ENCODE data around the gene RAB5B. TPM values are rescaled to one million over a fixed set of nuclear protein-coding genes. Genes with fewer than 3 reads are reported as not detected.

The RAB5B gene
- total and polyA plus RNA-seq, 4 donors: 64.5 to 118 (median 91.3) TPM

DNA sequence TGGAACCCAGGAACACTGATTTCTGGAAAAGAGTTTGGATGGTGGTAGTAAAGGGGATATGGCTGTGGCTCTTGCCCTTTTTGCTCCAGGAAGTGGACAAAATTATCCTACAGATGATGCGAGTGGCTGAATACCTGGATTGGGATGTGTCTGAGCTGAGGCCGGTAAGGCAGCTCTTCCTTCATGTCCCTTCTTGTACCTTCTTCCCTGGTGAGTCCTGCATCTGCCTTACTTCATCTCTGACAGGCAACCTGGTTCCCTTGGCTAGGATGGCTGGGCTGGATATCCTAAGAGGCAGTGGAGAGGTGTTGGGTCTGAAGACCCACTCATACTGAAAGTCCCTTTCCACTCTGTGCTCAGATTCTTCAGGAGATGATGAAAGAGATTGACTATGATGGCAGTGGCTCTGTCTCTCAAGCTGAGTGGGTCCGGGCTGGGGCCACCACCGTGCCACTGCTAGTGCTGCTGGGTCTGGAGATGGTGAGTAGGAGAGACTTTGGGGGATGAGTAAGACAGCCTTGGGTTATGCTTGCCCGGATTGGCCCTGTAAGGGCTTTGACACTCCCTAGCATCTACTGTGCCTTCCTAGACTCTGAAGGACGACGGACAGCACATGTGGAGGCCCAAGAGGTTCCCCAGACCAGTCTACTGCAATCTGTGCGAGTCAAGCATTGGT is 34.9 kb upstream of the RAB5B start:
- H3K9me3 ChIP-seq (ENCODE audit: control insufficient read depth in 4 of 4, insufficient read depth in 3 of 4, low read length in 3 of 4): no peaks in the 10 kb centered on the region
- no peak for DNase-seq
- WGBS, 2 donors: 95 to 96% methylated on average over 8 of the region's 8 CpGs
- ATAC-seq (ENCODE audit: insufficient read depth, low FRiP score): no peak
- H3K4me3 ChIP-seq: no peak overlapping the region
- peaks cover 0 to 7% (median under 1%) of the 10 kb centered on the region in 4 donors for H3K36me3 ChIP-seq (ENCODE audit: control insufficient read depth in 4 of 4, insufficient read depth in 4 of 4, low read length in 4 of 4)
- peaks cover 0 to 6% (median 0%) of the 10 kb centered on the region in 5 donors for H3K4me1 ChIP-seq (ENCODE audit: control insufficient read depth in 5 of 5, insufficient read depth in 5 of 5, low read length in 5 of 5)
- H3K27ac ChIP-seq (ENCODE audit: low read depth in 1 of 2, low read length in 1 of 2): no peak overlapping the region
- H3K27me3 ChIP-seq (ENCODE audit: control insufficient read depth in 3 of 3, insufficient read depth in 3 of 3, low read length in 2 of 3): no peaks in the 10 kb centered on the region
- TF ChIP-seq, protein P1, sequence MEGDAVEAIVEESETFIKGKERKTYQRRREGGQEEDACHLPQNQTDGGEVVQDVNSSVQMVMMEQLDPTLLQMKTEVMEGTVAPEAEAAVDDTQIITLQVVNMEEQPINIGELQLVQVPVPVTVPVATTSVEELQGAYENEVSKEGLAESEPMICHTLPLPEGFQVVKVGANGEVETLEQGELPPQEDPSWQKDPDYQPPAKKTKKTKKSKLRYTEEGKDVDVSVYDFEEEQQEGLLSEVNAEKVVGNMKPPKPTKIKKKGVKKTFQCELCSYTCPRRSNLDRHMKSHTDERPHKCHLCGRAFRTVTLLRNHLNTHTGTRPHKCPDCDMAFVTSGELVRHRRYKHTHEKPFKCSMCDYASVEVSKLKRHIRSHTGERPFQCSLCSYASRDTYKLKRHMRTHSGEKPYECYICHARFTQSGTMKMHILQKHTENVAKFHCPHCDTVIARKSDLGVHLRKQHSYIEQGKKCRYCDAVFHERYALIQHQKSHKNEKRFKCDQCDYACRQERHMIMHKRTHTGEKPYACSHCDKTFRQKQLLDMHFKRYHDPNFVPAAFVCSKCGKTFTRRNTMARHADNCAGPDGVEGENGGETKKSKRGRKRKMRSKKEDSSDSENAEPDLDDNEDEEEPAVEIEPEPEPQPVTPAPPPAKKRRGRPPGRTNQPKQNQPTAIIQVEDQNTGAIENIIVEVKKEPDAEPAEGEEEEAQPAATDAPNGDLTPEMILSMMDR (IDR thresholded peaks at IDR 0.05; ENCODE audit: control extremely low read depth, extremely low read depth): no peak
- H3K9ac ChIP-seq (ENCODE audit: insufficient read depth in 1 of 2, low read length in 2 of 2): no peak overlapping the region

- H3K4me3 ChIP-seq: no peak overlapping the region
- WGBS, 2 donors: 16 to 21% methylated on average over 18 of the region's 18 CpGs
- DNase-seq (peak; percentile 86 to 92 (median 89)), ATAC-seq (ENCODE audit: insufficient read depth, low FRiP score) (peak; percentile 93)
- no peaks in the 10 kb centered on the region for H3K27me3 ChIP-seq (ENCODE audit: control insufficient read depth in 3 of 3, insufficient read depth in 3 of 3, low read length in 2 of 3)
- TF ChIP-seq, protein P1 (IDR thresholded peaks at IDR 0.05; ENCODE audit: control extremely low read depth, extremely low read depth): peak; percentile 86
- no peak overlapping the region for H3K9ac ChIP-seq (ENCODE audit: insufficient read depth in 1 of 2, low read length in 2 of 2)
- no peaks in the 10 kb centered on the region for H3K9me3 ChIP-seq (ENCODE audit: control insufficient read depth in 4 of 4, insufficient read depth in 3 of 4, low read length in 3 of 4)
- H3K36me3 ChIP-seq (ENCODE audit: control insufficient read depth in 4 of 4, insufficient read depth in 4 of 4, low read length in 4 of 4): peaks cover 0 to 9% (median 1%) of the 10 kb centered on the region in 4 donors
- peak overlapping the region in 1 of 2 donors; percentile 40 for H3K27ac ChIP-seq (ENCODE audit: low read depth in 1 of 2, low read length in 1 of 2)
- peaks cover 0 to 6% (median 0%) of the 10 kb centered on the region in 5 donors for H3K4me1 ChIP-seq (ENCODE audit: control insufficient read depth in 5 of 5, insufficient read depth in 5 of 5, low read length in 5 of 5)
These were observed 33.7 kb upstream of the RAB5B start for GRCh38 chr12:55940065-55940732.

- H3K4me3 ChIP-seq: no peak overlapping the region
- peaks cover 0 to 6% (median 0%) of the 10 kb centered on the region in 5 donors for H3K4me1 ChIP-seq (ENCODE audit: control insufficient read depth in 5 of 5, insufficient read depth in 5 of 5, low read length in 5 of 5)
- 86 to 95% methylated on average over 4 of the region's 4 CpGs for WGBS, 2 donors
- no peak for DNase-seq
- no peak overlapping the region for H3K9ac ChIP-seq (ENCODE audit: insufficient read depth in 1 of 2, low read length in 2 of 2)
- TF ChIP-seq, protein P1 (IDR thresholded peaks at IDR 0.05; ENCODE audit: control extremely low read depth, extremely low read depth): no peak
- H3K36me3 ChIP-seq (ENCODE audit: control insufficient read depth in 4 of 4, insufficient read depth in 4 of 4, low read length in 4 of 4): peaks cover 0 to 9% (median 1%) of the 10 kb centered on the region in 4 donors
- H3K27me3 ChIP-seq (ENCODE audit: control insufficient read depth in 3 of 3, insufficient read depth in 3 of 3, low read length in 2 of 3): no peaks in the 10 kb centered on the region
- H3K27ac ChIP-seq (ENCODE audit: low read depth in 1 of 2, low read length in 1 of 2): no peak overlapping the region
- H3K9me3 ChIP-seq (ENCODE audit: control insufficient read depth in 4 of 4, insufficient read depth in 3 of 4, low read length in 3 of 4): no peaks in the 10 kb centered on the region
- no peak for ATAC-seq (ENCODE audit: insufficient read depth, low FRiP score)
These were observed 31.8 kb upstream of the RAB5B start for GRCh38 chr12:55942055-55942454.

Measured in lung (tissue), 12 donors.